Measurements from ENCODE around the gene ANXA5.

The ANXA5 gene

DNA sequence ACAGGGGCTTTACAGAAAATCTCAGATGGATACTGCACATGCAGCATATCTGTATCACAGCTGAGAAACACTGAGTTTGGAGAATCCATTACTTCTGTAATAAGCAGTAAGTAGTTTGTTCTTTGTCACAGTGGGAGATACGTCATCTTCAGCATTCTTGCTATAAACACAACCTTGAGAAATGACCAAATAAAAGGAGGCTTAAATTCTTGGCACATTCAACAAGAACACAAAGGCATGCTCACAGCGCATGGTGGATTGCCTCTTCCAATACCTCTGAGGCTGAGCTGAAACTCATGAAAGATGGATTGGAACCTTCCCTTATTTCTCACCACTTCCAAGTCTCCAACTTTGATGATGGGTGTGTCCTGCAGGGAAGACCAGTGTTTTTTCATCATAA, 54.5 kb downstream of the ANXA5 start:
- no peaks in the 10 kb centered on the region for H3K79me2 ChIP-seq (ENCODE audit: insufficient read depth, low read depth)
- H3K4me3 ChIP-seq (IDR thresholded peaks at IDR 0.05; ENCODE audit: insufficient read depth, low read depth, low read length): no peak overlapping the region
- H3K4me2 ChIP-seq: no peak overlapping the region
- no peak overlapping the region for H3K27ac ChIP-seq
- no peaks in the 10 kb centered on the region for H4K20me1 ChIP-seq (ENCODE audit: insufficient read depth)
- no peak overlapping the region for H3K9ac ChIP-seq
- H3K27me3 ChIP-seq (ENCODE audit: insufficient read depth, low read depth): no peaks in the 10 kb centered on the region
- H3K4me1 ChIP-seq (ENCODE audit: low read depth, poor library complexity, severe bottlenecking): no peaks in the 10 kb centered on the region
- no peak for TF ChIP-seq CTCF (conservative IDR thresholded peaks at IDR 0.05; ENCODE audit: low read depth, low read length)
- no peaks in the 10 kb centered on the region for H3K36me3 ChIP-seq (ENCODE audit: insufficient read depth)
- no peak overlapping the region for H2AFZ ChIP-seq (ENCODE audit: low read depth)

DNA sequence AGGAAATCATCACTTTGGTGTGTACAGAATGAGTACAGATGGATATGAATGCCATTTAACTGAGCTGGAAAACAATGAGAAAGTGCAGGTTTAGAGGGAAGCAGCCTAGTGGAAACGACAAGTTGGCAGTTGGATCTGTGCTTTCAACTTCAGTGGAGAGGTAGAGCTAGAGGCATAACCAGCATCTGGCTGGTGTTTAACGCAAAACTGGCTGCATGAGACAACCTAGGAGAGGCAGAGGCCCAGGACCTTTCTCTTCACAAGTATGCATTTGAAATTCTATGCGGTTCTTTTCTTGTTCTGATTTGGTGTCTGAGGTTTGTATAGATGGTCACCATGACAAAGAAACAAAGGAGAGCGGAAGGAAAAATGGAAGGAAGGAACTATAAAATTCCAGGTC, 63.1 kb downstream of the ANXA5 start:
- no peak overlapping the region for H3K9ac ChIP-seq
- H3K27ac ChIP-seq: no peak overlapping the region
- H3K4me2 ChIP-seq: no peak overlapping the region
- no peaks in the 10 kb centered on the region for H4K20me1 ChIP-seq (ENCODE audit: insufficient read depth)
- H3K79me2 ChIP-seq (ENCODE audit: insufficient read depth, low read depth): no peaks in the 10 kb centered on the region
- H2AFZ ChIP-seq (ENCODE audit: low read depth): no peak overlapping the region
- no peak overlapping the region for H3K4me3 ChIP-seq (IDR thresholded peaks at IDR 0.05; ENCODE audit: insufficient read depth, low read depth, low read length)
- no peaks in the 10 kb centered on the region for H3K4me1 ChIP-seq (ENCODE audit: low read depth, poor library complexity, severe bottlenecking)
- no peak for TF ChIP-seq CTCF (conservative IDR thresholded peaks at IDR 0.05; ENCODE audit: low read depth, low read length)
- no peaks in the 10 kb centered on the region for H3K27me3 ChIP-seq (ENCODE audit: insufficient read depth, low read depth)
- H3K36me3 ChIP-seq (ENCODE audit: insufficient read depth): no peaks in the 10 kb centered on the region

- Histone ChIP-seq H3K4me1 (ENCODE audit: low read depth, poor library complexity, severe bottlenecking) (no peaks in the 10 kb centered on the region), H3K4me2 (no peak overlapping the region), H3K4me3 (IDR thresholded peaks at IDR 0.05; ENCODE audit: insufficient read depth, low read depth, low read length) (no peak overlapping the region), H3K27ac (no peak overlapping the region), H3K27me3 (ENCODE audit: insufficient read depth, low read depth) (no peaks in the 10 kb centered on the region), H3K79me2 (ENCODE audit: insufficient read depth, low read depth) (no peaks in the 10 kb centered on the region), H4K20me1 (ENCODE audit: insufficient read depth) (no peaks in the 10 kb centered on the region), H3K36me3 (ENCODE audit: insufficient read depth) (no peaks in the 10 kb centered on the region), H2AFZ (ENCODE audit: low read depth) (no peak overlapping the region), H3K9ac (no peak overlapping the region)
- no peak for TF ChIP-seq CTCF (conservative IDR thresholded peaks at IDR 0.05; ENCODE audit: low read depth, low read length)
Observed at GRCh38 chr4:121632636-121633035, 64.1 kb downstream of the ANXA5 start.
